ENCODE results near the gene NMRK2.

NMRK2 gene

GRCh38 chr19:3981736-3982681 lies 49.1 kb downstream of the NMRK2 start:
- no peak for FAIRE-seq

GRCh38 chr19:3982701-3983541 lies 50.1 kb downstream of the NMRK2 start:
- no peak for FAIRE-seq

- FAIRE-seq, result no peak
These were observed 50.7 kb downstream of the NMRK2 start for GRCh38 chr19:3983542-3983914.

GRCh38 chr19:3983936-3984583 lies 51.2 kb downstream of the NMRK2 start:
- FAIRE-seq, result no peak

GRCh38 chr19:3984584-3984907 lies 51.7 kb downstream of the NMRK2 start:
- FAIRE-seq, result no peak

- no peak for FAIRE-seq
These were observed 52.2 kb downstream of the NMRK2 start, which contains the start of gene EEF2 for GRCh38 chr19:3984908-3985642. EEF2 (minus strand) TSS chr19:3985463; CDS start chr19:3985380, 83 bp downstream.

- no peak for FAIRE-seq
These were observed 52.9 kb downstream of the NMRK2 start for GRCh38 chr19:3985643-3986259.

GRCh38 chr19:3986260-3987041 lies 53.6 kb downstream of the NMRK2 start:
- no peak for FAIRE-seq

- no peak for FAIRE-seq
These were observed 54.9 kb downstream of the NMRK2 start for GRCh38 chr19:3987619-3988371.

GRCh38 chr19:3990815-3991117 lies 57.9 kb downstream of the NMRK2 start:
- FAIRE-seq, result no peak
